ENCODE results near the gene AVPR1B.
"Not testable (repeated sequence)": the region's sequence is repeated elsewhere in the genome, so short reads cannot be mapped to it uniquely, and the experiment has no call there.

AVPR1B gene

DNA sequence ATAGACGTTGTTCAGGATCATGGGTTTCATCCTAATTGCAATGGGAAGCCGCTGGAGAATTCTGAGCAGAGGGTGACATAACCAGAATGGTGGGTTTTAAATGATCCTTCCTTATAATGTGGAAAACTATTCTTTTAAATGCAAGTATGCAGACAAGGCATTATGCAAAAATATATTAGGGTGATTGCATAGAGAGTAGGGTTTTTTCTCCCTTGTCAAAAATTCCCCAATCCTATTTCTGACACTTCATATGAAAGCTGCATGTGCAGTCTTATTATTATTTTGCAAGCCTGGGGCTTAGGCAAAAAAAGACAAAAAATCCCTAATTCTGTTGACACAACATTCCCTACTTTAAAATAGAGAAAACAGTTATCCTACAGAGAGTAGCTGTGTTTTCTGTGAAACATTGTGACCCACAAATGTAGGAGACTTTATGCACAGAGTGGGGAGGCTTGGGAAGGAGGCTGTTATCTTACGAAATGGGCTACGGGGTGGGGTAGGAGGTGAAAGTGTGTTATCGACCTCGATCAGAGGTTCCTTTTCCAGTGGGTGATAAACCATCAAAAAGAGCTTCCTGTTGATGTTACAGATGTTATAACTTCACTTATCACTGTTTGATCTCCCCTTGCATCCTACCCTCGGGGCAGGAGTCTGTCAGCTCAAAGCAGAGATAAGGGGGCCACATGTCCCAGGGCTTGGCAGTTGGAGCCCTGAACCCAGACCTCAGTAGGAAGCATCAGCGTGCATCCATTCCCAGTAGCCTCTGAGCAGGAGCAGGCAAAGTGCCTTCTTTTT, 37.0 kb downstream of the AVPR1B start:
- DNase-seq, result no peak

DNA sequence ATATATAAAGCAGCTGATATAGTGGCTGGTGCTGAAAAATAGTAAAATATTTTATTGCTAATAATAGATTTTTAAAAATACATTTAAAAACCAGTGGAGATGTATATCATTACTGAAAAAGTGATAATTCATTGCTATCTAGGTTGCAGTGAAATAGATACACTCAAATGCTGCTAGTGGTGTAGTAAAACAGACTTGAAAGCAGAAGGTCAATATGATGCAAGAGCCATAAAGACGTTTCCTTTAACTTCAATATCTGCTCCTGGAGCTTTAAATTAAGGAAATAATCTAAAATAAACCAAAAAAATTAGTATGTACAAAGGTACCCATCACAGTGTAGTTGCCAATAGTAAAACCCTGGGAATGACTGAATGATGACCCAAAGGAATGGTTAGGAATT, 38.1 kb downstream of the AVPR1B start:
- no peak for DNase-seq

- peak; percentile 60 for DNase-seq
These were observed 41.1 kb downstream of the AVPR1B start for GRCh38 chr1:206075786-206076755.

- DNase-seq, result peak; percentile 5
These were observed 42.3 kb downstream of the AVPR1B start for GRCh38 chr1:206074839-206075238.

- no peak for DNase-seq
These were observed 46.4 kb downstream of the AVPR1B start for GRCh38 chr1:206070627-206071304.

DNA sequence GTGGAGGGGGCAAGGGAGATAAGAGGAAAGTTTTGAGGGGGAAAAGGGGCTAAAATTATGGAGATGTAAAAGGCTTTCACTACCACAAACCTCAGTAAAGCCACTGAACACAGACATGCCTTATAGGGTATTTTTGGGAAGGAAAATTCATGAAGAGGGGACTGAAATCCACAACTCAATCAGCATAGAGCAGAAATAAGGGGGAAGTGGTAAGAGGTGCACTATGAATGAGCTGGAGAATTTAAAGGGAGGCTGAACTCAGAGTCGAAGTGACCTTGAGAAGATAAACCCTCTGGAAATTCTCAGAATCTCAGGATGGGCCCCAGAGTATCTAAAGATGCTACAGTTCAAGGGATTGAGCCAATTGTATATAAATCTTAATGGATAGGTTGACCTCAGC, 48.9 kb downstream of the AVPR1B start:
- DNase-seq, result no peak

GRCh38 chr1:206067486-206068227, 49.5 kb downstream of the AVPR1B start:
- DNase-seq, result no peak

DNA sequence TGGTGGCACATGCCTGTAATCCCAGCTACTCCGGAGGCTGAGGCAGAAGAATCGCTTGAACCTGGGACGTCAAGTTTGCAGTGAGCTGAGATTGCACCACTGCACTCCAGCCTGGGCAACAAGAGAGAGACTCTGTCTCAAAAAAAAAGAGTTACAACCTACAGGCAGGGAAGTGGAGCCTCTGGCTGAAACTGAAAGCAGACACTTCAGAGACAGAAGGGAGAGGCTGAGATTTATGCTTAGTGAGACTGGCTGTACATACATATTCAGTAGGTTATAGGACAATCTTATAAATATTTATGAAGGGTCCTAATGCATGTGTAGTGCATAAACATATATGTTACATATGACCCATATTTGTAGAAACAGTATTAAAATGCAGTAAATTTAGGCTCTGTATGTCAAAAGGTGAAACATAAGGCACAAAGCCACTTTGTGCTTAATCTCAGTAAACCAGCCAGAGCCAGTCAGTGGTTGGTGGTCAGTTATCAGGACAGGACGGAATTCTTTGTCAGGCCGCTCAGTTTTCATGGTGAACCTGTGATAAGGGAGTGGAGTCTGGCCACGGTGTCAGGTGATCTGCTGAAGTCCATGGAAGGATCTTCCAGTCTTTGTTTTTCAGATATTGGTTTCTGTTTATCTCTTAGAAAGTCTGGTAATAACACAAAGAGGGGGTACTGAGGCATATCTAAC, 50.6 kb downstream of the AVPR1B start:
- DNase-seq, result no peak

GRCh38 chr1:206065547-206066145, 51.5 kb downstream of the AVPR1B start:
- no peak for DNase-seq

GRCh38 chr1:206064501-206064900, 52.7 kb downstream of the AVPR1B start:
- not testable (repeated sequence) for DNase-seq

DNA sequence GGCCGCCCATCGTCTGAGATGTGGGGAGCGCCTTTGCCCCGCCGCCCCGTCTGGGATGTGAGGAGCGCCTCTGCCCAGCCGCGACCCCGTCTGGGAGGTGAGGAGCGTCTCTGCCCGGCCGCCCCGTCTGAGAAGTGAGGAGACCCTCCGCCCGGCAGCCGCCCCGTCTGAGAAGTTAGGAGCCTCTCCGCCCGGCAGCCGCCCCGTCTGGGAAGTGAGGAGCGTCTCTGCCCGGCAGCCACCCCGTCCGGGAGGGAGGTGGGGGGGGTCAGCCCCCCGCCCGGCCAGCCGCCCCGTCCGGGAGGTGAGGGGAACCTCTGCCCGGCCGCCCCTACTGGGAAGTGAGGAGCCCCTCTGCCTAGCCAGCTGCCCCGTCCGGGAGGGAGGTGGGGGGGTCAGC, 53.2 kb downstream of the AVPR1B start:
- not testable (repeated sequence) for DNase-seq

GRCh38 chr1:206062464-206062863, 54.7 kb downstream of the AVPR1B start:
- DNase-seq, result no peak

- DNase-seq, result no peak
These were observed 56.3 kb downstream of the AVPR1B start for GRCh38 chr1:206060844-206061243.

Data from fibroblast of skin of scalp (primary cell).